PFSK-1 (cell line): ENCODE measurements around the gene DEFB114.

Source experiments
- POLR2AphosphoS5 ChIP-seq: IDR thresholded peaks from 2 replicates; pipeline ENCODE4 v1.6.1; 2012; ENCODE audit warnings: low read depth, mild to moderate bottlenecking, control low read depth, low read length, moderate library complexity
- TF ChIP-seq, protein P1 (sequence below), 2 experiments: IDR thresholded peaks; 2 replicates each; pipeline versions ENCODE4 v1.6.1 to v1.8.0; 2011 to 2012; ENCODE audit warnings: low read depth in 2 of 2, low read length in 2 of 2, control low read depth in 1 of 2, inconsistent platforms in 1 of 2, mild to moderate bottlenecking in 1 of 2, moderate library complexity in 1 of 2; ENCODE audit not compliant: insufficient read depth in 1 of 2

DNA sequence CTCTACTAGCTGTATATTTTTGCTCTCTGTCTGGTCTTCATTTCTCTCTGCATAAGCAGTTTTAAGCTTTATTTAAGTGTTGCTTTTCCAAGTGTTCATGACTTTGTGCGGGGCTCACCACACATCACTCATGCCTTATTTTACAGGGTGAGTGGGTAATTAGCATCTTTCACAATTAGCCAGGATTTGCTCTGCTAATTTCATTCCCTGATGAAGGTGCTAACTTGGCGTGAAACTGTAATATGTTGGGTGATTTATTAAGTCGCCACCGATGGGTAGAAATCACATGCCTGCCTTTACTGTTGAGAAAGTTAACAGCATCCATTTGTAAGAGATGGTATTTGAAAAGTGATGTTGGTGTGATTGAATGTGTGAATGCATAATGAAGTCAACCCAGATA, 44.7 kb downstream of the DEFB114 start:
- TF ChIP-seq, protein P1, sequence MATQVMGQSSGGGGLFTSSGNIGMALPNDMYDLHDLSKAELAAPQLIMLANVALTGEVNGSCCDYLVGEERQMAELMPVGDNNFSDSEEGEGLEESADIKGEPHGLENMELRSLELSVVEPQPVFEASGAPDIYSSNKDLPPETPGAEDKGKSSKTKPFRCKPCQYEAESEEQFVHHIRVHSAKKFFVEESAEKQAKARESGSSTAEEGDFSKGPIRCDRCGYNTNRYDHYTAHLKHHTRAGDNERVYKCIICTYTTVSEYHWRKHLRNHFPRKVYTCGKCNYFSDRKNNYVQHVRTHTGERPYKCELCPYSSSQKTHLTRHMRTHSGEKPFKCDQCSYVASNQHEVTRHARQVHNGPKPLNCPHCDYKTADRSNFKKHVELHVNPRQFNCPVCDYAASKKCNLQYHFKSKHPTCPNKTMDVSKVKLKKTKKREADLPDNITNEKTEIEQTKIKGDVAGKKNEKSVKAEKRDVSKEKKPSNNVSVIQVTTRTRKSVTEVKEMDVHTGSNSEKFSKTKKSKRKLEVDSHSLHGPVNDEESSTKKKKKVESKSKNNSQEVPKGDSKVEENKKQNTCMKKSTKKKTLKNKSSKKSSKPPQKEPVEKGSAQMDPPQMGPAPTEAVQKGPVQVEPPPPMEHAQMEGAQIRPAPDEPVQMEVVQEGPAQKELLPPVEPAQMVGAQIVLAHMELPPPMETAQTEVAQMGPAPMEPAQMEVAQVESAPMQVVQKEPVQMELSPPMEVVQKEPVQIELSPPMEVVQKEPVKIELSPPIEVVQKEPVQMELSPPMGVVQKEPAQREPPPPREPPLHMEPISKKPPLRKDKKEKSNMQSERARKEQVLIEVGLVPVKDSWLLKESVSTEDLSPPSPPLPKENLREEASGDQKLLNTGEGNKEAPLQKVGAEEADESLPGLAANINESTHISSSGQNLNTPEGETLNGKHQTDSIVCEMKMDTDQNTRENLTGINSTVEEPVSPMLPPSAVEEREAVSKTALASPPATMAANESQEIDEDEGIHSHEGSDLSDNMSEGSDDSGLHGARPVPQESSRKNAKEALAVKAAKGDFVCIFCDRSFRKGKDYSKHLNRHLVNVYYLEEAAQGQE (IDR thresholded peaks at IDR 0.05; ENCODE audit: insufficient read depth in 1 of 2, low read depth in 2 of 2, low read length in 2 of 2) = no peak
- no peak for TF ChIP-seq POLR2AphosphoS5
